Stomach (tissue), 4 donors: ENCODE measurements around the gene NRCAM.

ENCODE experiments used
- EP300 ChIP-seq: sonication (generic); formaldehyde crosslinking; IDR thresholded peaks from one replicate; pipeline ENCODE4 v1.6.1; 2017; ENCODE audit warnings: antibody characterized with exemption
- POLR2A ChIP-seq, 4 donors: fragments of 450-650 bp; IDR thresholded peaks; one replicate each; pipeline ENCODE4 v1.6.1; 2016; ENCODE audit warnings: antibody characterized with exemption in 4 of 4, control low read depth in 2 of 4, mild to moderate bottlenecking in 1 of 4, moderate library complexity in 1 of 4
- TF ChIP-seq, protein P1 (sequence below), 7 experiments: fragments of 450-650 bp in 4 of 7; fragments of 200-600 bp in 3 of 7; sonication (generic) in 3 of 7; IDR thresholded peaks; one replicate each; pipeline ENCODE4 v1.5.1; 2016 to 2019; ENCODE audit warnings: antibody characterized with exemption in 7 of 7, control low read depth in 2 of 7, mild to moderate bottlenecking in 1 of 7

DNA sequence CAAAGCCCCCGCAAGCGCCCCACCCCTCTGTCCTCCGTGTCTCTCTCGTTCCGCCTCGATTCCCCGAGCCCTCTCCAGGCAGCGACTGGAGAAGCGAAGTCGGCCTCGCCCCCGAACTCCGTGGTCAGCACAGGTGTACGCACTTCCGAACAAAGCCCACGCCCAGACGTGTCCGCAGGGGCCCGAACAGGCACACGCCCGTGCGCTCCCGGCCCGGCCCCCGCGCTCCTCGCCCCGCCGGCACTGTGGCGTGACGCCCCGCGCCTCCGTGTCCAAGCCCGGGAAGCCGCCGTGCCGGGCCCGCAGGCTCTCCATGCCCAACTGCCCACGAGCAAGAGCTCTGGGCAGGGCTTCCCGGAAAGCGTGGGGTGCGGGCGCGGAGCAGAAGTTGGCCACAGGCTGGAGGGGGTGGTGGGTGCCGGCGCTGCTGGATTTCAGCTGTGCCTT, 662 bp downstream of the NRCAM start:
- TF ChIP-seq, protein P1, sequence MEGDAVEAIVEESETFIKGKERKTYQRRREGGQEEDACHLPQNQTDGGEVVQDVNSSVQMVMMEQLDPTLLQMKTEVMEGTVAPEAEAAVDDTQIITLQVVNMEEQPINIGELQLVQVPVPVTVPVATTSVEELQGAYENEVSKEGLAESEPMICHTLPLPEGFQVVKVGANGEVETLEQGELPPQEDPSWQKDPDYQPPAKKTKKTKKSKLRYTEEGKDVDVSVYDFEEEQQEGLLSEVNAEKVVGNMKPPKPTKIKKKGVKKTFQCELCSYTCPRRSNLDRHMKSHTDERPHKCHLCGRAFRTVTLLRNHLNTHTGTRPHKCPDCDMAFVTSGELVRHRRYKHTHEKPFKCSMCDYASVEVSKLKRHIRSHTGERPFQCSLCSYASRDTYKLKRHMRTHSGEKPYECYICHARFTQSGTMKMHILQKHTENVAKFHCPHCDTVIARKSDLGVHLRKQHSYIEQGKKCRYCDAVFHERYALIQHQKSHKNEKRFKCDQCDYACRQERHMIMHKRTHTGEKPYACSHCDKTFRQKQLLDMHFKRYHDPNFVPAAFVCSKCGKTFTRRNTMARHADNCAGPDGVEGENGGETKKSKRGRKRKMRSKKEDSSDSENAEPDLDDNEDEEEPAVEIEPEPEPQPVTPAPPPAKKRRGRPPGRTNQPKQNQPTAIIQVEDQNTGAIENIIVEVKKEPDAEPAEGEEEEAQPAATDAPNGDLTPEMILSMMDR (IDR thresholded peaks at IDR 0.05), result no peak
- TF ChIP-seq POLR2A (IDR thresholded peaks at IDR 0.05), result no peak
- TF ChIP-seq EP300, result no peak
